ENCODE results near the gene TTC28.

TTC28 gene

GRCh38 chr22:27976586-27976985 lies 703.1 kb downstream of the TTC28 start:
- H2BK15ac ChIP-seq (ENCODE audit: low read depth, poor library complexity, severe bottlenecking) = no peak overlapping the region
- DNase-seq = no peak
- no peak overlapping the region for H3K4me2 ChIP-seq (ENCODE audit: low read length, poor library complexity, severe bottlenecking)
- H3K14ac ChIP-seq (ENCODE audit: low read length in 2 of 2) = no peak overlapping the region
- no peaks in the 10 kb centered on the region for H3K27me3 ChIP-seq (ENCODE audit: control insufficient read depth in 1 of 2, insufficient read depth in 1 of 2, low read length in 2 of 2)
- no peak overlapping the region for H3K4me3 ChIP-seq (ENCODE audit: insufficient read depth in 1 of 2, low read depth in 1 of 2, low read length in 2 of 2)
- H2BK12ac ChIP-seq (ENCODE audit: low read length in 2 of 2) = no peak overlapping the region
- H3K9ac ChIP-seq (ENCODE audit: low read length) = no peak overlapping the region
- no peaks in the 10 kb centered on the region for H3K79me1 ChIP-seq (replicated peaks; ENCODE audit: low read length, poor library complexity, severe bottlenecking)
- H2AFZ ChIP-seq (ENCODE audit: low read depth, low read length) = no peak overlapping the region
- no peak overlapping the region for H4K8ac ChIP-seq (ENCODE audit: low read length)
- no peak overlapping the region for H2AK5ac ChIP-seq (ENCODE audit: low read length, severe bottlenecking)
- H3K27ac ChIP-seq (ENCODE audit: low read length, poor library complexity, severe bottlenecking) = no peak overlapping the region
- no peak overlapping the region for H2BK120ac ChIP-seq (ENCODE audit: low read depth, low read length)
- peaks cover 7 to 23% of the 10 kb centered on the region in 2 experiments for H3K36me3 ChIP-seq (ENCODE audit: control insufficient read depth in 1 of 2, insufficient read depth in 2 of 2, low read depth in 1 of 2, low read length in 2 of 2)
- no peak overlapping the region for H3K18ac ChIP-seq (ENCODE audit: low read depth in 1 of 2, low read length in 2 of 2)
- H4K91ac ChIP-seq (ENCODE audit: low read length) = no peak overlapping the region
- H2BK5ac ChIP-seq (ENCODE audit: low read depth, low read length, poor library complexity, severe bottlenecking) = no peak overlapping the region
- 92% methylated on average over 3 of the region's 3 CpGs for WGBS
- no peak overlapping the region for H3K4ac ChIP-seq (ENCODE audit: low read depth in 1 of 2, low read length in 2 of 2)
- no peak overlapping the region for H3K23ac ChIP-seq (ENCODE audit: low read length in 2 of 2)
- peaks cover 4% of the 10 kb centered on the region for H3K4me1 ChIP-seq (ENCODE audit: control insufficient read depth, insufficient read depth, low read depth, low read length)
- no peaks in the 10 kb centered on the region for H3K9me3 ChIP-seq (ENCODE audit: control insufficient read depth, low read length)

- H3K14ac ChIP-seq (ENCODE audit: low read length in 2 of 2) = no peak overlapping the region
- peak overlapping the region; percentile 30 for H3K9ac ChIP-seq (ENCODE audit: low read length)
- peaks cover 7 to 20% of the 10 kb centered on the region in 2 experiments for H3K36me3 ChIP-seq (ENCODE audit: control insufficient read depth in 1 of 2, insufficient read depth in 2 of 2, low read depth in 1 of 2, low read length in 2 of 2)
- no peaks in the 10 kb centered on the region for H3K27me3 ChIP-seq (ENCODE audit: control insufficient read depth in 1 of 2, insufficient read depth in 1 of 2, low read length in 2 of 2)
- H2BK120ac ChIP-seq (ENCODE audit: low read depth, low read length) = no peak overlapping the region
- H4K91ac ChIP-seq (ENCODE audit: low read length) = no peak overlapping the region
- H2AFZ ChIP-seq (ENCODE audit: low read depth, low read length) = no peak overlapping the region
- peaks cover 2% of the 10 kb centered on the region for H3K4me1 ChIP-seq (ENCODE audit: control insufficient read depth, insufficient read depth, low read depth, low read length)
- no peak overlapping the region for H3K4me3 ChIP-seq (ENCODE audit: insufficient read depth in 1 of 2, low read depth in 1 of 2, low read length in 2 of 2)
- H3K4ac ChIP-seq (ENCODE audit: low read depth in 1 of 2, low read length in 2 of 2) = no peak overlapping the region
- DNase-seq = no peak
- WGBS = 85% methylated on average over 12 of the region's 16 CpGs
- H2BK15ac ChIP-seq (ENCODE audit: low read depth, poor library complexity, severe bottlenecking) = no peak overlapping the region
- no peak overlapping the region for H2BK12ac ChIP-seq (ENCODE audit: low read length in 2 of 2)
- no peak overlapping the region for H2BK5ac ChIP-seq (ENCODE audit: low read depth, low read length, poor library complexity, severe bottlenecking)
- no peak overlapping the region for H3K27ac ChIP-seq (ENCODE audit: low read length, poor library complexity, severe bottlenecking)
- H3K79me1 ChIP-seq (replicated peaks; ENCODE audit: low read length, poor library complexity, severe bottlenecking) = no peaks in the 10 kb centered on the region
- H3K18ac ChIP-seq (ENCODE audit: low read depth in 1 of 2, low read length in 2 of 2) = peak overlapping the region in 1 of 2 experiments; percentile 38
- no peak overlapping the region for H3K4me2 ChIP-seq (ENCODE audit: low read length, poor library complexity, severe bottlenecking)
- H3K23ac ChIP-seq (ENCODE audit: low read length in 2 of 2) = no peak overlapping the region
- no peak overlapping the region for H2AK5ac ChIP-seq (ENCODE audit: low read length, severe bottlenecking)
- H3K9me3 ChIP-seq (ENCODE audit: control insufficient read depth, low read length) = peaks cover 3% of the 10 kb centered on the region
- H4K8ac ChIP-seq (ENCODE audit: low read length) = no peak overlapping the region
These were observed 704.1 kb downstream of the TTC28 start for GRCh38 chr22:27975381-27976013.

- Histone ChIP-seq H3K27ac (ENCODE audit: low read length, poor library complexity, severe bottlenecking) (no peak overlapping the region), H3K79me1 (replicated peaks; ENCODE audit: low read length, poor library complexity, severe bottlenecking) (no peaks in the 10 kb centered on the region), H3K4ac (ENCODE audit: low read depth in 1 of 2, low read length in 2 of 2) (no peak overlapping the region), H3K14ac (ENCODE audit: low read length in 2 of 2) (no peak overlapping the region), H3K4me3 (ENCODE audit: insufficient read depth in 1 of 2, low read depth in 1 of 2, low read length in 2 of 2) (no peak overlapping the region), H2AK5ac (ENCODE audit: low read length, severe bottlenecking) (no peak overlapping the region), H4K91ac (ENCODE audit: low read length) (no peak overlapping the region), H3K9me3 (ENCODE audit: control insufficient read depth, low read length) (peaks cover 10% of the 10 kb centered on the region), H2BK5ac (ENCODE audit: low read depth, low read length, poor library complexity, severe bottlenecking) (no peak overlapping the region), H3K23ac (ENCODE audit: low read length in 2 of 2) (no peak overlapping the region), H3K4me1 (ENCODE audit: control insufficient read depth, insufficient read depth, low read depth, low read length) (peaks cover 2% of the 10 kb centered on the region), H3K27me3 (ENCODE audit: control insufficient read depth in 1 of 2, insufficient read depth in 1 of 2, low read length in 2 of 2) (no peaks in the 10 kb centered on the region), H2BK15ac (ENCODE audit: low read depth, poor library complexity, severe bottlenecking) (no peak overlapping the region), H2BK12ac (ENCODE audit: low read length in 2 of 2) (no peak overlapping the region), H3K4me2 (ENCODE audit: low read length, poor library complexity, severe bottlenecking) (no peak overlapping the region), H4K8ac (ENCODE audit: low read length) (no peak overlapping the region), H3K36me3 (ENCODE audit: control insufficient read depth in 1 of 2, insufficient read depth in 2 of 2, low read depth in 1 of 2, low read length in 2 of 2) (peaks cover 7 to 11% of the 10 kb centered on the region in 2 experiments), H3K9ac (ENCODE audit: low read length) (no peak overlapping the region), H2AFZ (ENCODE audit: low read depth, low read length) (no peak overlapping the region), H3K18ac (ENCODE audit: low read depth in 1 of 2, low read length in 2 of 2) (no peak overlapping the region), H2BK120ac (ENCODE audit: low read depth, low read length) (no peak overlapping the region)
- DNase-seq = no peak
- 42% methylated on average over 1 of the region's 1 CpG for WGBS
These were observed 705.8 kb downstream of the TTC28 start for GRCh38 chr22:27973846-27974245.

- Histone ChIP-seq H3K4me3 (ENCODE audit: insufficient read depth in 1 of 2, low read depth in 1 of 2, low read length in 2 of 2) (no peak overlapping the region), H2BK120ac (ENCODE audit: low read depth, low read length) (no peak overlapping the region), H2BK15ac (ENCODE audit: low read depth, poor library complexity, severe bottlenecking) (no peak overlapping the region), H3K27me3 (ENCODE audit: control insufficient read depth in 1 of 2, insufficient read depth in 1 of 2, low read length in 2 of 2) (no peaks in the 10 kb centered on the region), H3K9ac (ENCODE audit: low read length) (no peak overlapping the region), H3K27ac (ENCODE audit: low read length, poor library complexity, severe bottlenecking) (no peak overlapping the region), H3K9me3 (ENCODE audit: control insufficient read depth, low read length) (peaks cover 10% of the 10 kb centered on the region), H2AK5ac (ENCODE audit: low read length, severe bottlenecking) (no peak overlapping the region), H2AFZ (ENCODE audit: low read depth, low read length) (no peak overlapping the region), H3K4me2 (ENCODE audit: low read length, poor library complexity, severe bottlenecking) (no peak overlapping the region), H3K36me3 (ENCODE audit: control insufficient read depth in 1 of 2, insufficient read depth in 2 of 2, low read depth in 1 of 2, low read length in 2 of 2) (peaks cover 7% of the 10 kb centered on the region in 2 experiments), H4K91ac (ENCODE audit: low read length) (no peak overlapping the region), H4K8ac (ENCODE audit: low read length) (peak overlapping the region; percentile 49), H3K79me1 (replicated peaks; ENCODE audit: low read length, poor library complexity, severe bottlenecking) (no peaks in the 10 kb centered on the region), H3K4me1 (ENCODE audit: control insufficient read depth, insufficient read depth, low read depth, low read length) (peaks cover 2% of the 10 kb centered on the region), H2BK12ac (ENCODE audit: low read length in 2 of 2) (no peak overlapping the region), H3K4ac (ENCODE audit: low read depth in 1 of 2, low read length in 2 of 2) (no peak overlapping the region), H3K23ac (ENCODE audit: low read length in 2 of 2) (no peak overlapping the region), H2BK5ac (ENCODE audit: low read depth, low read length, poor library complexity, severe bottlenecking) (no peak overlapping the region), H3K14ac (ENCODE audit: low read length in 2 of 2) (no peak overlapping the region), H3K18ac (ENCODE audit: low read depth in 1 of 2, low read length in 2 of 2) (no peak overlapping the region)
- 89% methylated on average over 8 of the region's 9 CpGs for WGBS
- DNase-seq = no peak
These were observed 706.6 kb downstream of the TTC28 start for GRCh38 chr22:27972732-27973698.
